ENCODE measurements around the gene PDE9A. TPM values are rescaled to one million over a fixed set of nuclear protein-coding genes. Genes with fewer than 3 reads are reported as not detected.
A peak's percentile ranks its signal among the peaks of the same experiment; 100 is the strongest.

Gene PDE9A
- total and polyA plus RNA-seq, 2 donors (not counting 1 experiment from before 2014, with no cell fraction given), result 0.34 to 5.8 TPM

DNA sequence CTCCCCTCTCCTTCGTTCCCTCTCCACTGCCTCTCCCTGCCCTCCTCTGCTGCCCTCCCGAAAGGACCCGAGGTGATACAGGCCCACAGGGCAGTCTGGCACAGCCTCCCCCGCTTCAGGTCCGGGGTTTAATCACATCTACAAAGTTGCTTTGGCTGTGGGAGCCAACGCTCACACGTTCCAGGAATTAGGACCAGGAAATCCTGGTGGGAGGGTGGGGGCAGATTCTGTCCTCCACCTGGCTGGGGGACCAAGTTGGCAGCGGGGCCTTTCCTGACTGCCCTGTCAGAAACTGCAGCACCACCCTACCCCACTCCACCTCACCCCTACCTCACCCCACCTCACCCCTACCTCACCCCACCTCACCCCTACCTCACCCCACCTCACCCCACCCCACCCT lies 130.9 kb downstream of the PDE9A start:
- WGBS (ENCODE audit: insufficient coverage), result 38% methylated on average over 7 of the region's 8 CpGs
- Histone ChIP-seq H4K20me1 (ENCODE audit: control insufficient read depth, insufficient read depth, low read length, poor library complexity, severe bottlenecking) (no peaks in the 10 kb centered on the region), H3K9ac (ENCODE audit: low read length) (peak overlapping the region; percentile 70), H3K4me1 (ENCODE audit: control insufficient read depth in 2 of 2, insufficient read depth in 2 of 2, low read length in 2 of 2) (peaks cover 24 to 37% of the 10 kb centered on the region in 2 donors), H2AFZ (ENCODE audit: insufficient read depth, low read depth, low read length, poor library complexity, severe bottlenecking) (peak overlapping the region; percentile 86), H3K79me2 (ENCODE audit: control insufficient read depth, insufficient read depth, low read length) (no peaks in the 10 kb centered on the region), H3K9me3 (ENCODE audit: control extremely low read depth in 1 of 3, control insufficient read depth in 2 of 3, insufficient read depth in 1 of 3, low read length in 2 of 3) (peaks cover 0 to 16% (median 0%) of the 10 kb centered on the region in 3 donors), H3K27ac (ENCODE audit: low read length in 2 of 2) (peak overlapping the region; percentile 94 to 95), H3K4me2 (replicated peaks; ENCODE audit: low read depth, low read length, poor library complexity, severe bottlenecking) (peak overlapping the region; percentile 92), H3K4me3 (ENCODE audit: control extremely low read depth in 1 of 5, extremely low read depth in 1 of 5, insufficient read depth in 1 of 5, low read depth in 2 of 5, low read length in 4 of 5) (peak overlapping the region in 4 of 5 experiments; percentile 39 to 63 (median 48)), H3K27me3 (replicated peaks in 1 of 4; ENCODE audit: control extremely low read depth in 1 of 4, control insufficient read depth in 3 of 4, insufficient read depth in 4 of 4, low read length in 3 of 4) (peaks cover 0 to 18% (median 0%) of the 10 kb centered on the region in 4 experiments), H3K36me3 (replicated peaks in 1 of 2; ENCODE audit: control extremely low read depth in 1 of 2, control insufficient read depth in 1 of 2, extremely low read depth in 1 of 2, insufficient read depth in 2 of 2, low read length in 1 of 2) (no peaks in the 10 kb centered on the region)
- peaks cover 19% of the 10 kb centered on the region for H3K27me3 Mint-ChIP-seq
- TF ChIP-seq, protein P1, sequence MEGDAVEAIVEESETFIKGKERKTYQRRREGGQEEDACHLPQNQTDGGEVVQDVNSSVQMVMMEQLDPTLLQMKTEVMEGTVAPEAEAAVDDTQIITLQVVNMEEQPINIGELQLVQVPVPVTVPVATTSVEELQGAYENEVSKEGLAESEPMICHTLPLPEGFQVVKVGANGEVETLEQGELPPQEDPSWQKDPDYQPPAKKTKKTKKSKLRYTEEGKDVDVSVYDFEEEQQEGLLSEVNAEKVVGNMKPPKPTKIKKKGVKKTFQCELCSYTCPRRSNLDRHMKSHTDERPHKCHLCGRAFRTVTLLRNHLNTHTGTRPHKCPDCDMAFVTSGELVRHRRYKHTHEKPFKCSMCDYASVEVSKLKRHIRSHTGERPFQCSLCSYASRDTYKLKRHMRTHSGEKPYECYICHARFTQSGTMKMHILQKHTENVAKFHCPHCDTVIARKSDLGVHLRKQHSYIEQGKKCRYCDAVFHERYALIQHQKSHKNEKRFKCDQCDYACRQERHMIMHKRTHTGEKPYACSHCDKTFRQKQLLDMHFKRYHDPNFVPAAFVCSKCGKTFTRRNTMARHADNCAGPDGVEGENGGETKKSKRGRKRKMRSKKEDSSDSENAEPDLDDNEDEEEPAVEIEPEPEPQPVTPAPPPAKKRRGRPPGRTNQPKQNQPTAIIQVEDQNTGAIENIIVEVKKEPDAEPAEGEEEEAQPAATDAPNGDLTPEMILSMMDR (IDR thresholded peaks at IDR 0.05), result no peak
- TF ChIP-seq EZH2 (IDR thresholded peaks at IDR 0.05; ENCODE audit: borderline replicate concordance, insufficient read depth, low read depth, low read length, poor library complexity, severe bottlenecking), result no peak
- DNase-seq (no peak), ATAC-seq (ENCODE audit: low read depth) (no peak)
- peak overlapping the region; percentile 99 for H3K27ac Mint-ChIP-seq
- peaks cover 48% of the 10 kb centered on the region for H3K4me1 Mint-ChIP-seq
- POLR2A ChIA-PET, result no interaction called here
- intact Hi-C loops (cut with micrococcal nuclease), result loop anchor here (5.0 kb wide), 1 partner anchor 37 kb away; no protein-coding TSS in a partner anchor
- H3K4me3 Mint-ChIP-seq, result peak overlapping the region; percentile 88
- H3K9me3 Mint-ChIP-seq (ENCODE audit: insufficient read depth), result no peaks in the 10 kb centered on the region
- CTCF ChIA-PET, result no interaction called here

DNA sequence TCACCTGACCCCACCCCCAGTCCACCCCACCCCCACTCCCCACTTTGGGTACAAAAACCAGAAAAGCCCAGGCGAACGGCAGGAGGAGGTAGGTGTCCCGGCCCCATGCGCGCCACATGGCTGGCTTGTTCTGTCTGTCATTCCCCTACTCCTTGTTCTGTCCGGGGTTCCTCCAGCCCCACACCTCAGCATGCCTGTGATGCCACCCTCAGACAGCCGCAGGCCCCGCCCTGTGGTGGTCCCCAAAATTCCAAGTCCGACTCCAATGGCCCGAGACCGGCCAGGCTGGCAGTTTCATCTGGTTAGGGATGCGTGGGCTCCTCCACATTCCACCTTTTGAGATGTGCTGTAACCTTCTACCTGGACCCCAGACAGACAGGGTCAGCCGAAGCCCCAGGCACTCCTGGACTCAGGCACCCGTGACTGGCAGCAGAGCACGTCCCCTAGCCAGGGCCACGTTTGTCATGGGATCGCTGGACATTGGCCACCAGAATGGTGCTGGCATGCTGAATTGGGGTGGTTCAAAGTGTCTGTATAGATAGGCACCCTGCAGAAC lies 131.6 kb downstream of the PDE9A start:
- no peak for ATAC-seq (ENCODE audit: low read depth)
- CTCF ChIA-PET, result no interaction called here
- Histone ChIP-seq H3K36me3 (replicated peaks in 1 of 2; ENCODE audit: control extremely low read depth in 1 of 2, control insufficient read depth in 1 of 2, extremely low read depth in 1 of 2, insufficient read depth in 2 of 2, low read length in 1 of 2) (no peaks in the 10 kb centered on the region), H3K9me3 (ENCODE audit: control extremely low read depth in 1 of 3, control insufficient read depth in 2 of 3, insufficient read depth in 1 of 3, low read length in 2 of 3) (peaks cover 0 to 16% (median 0%) of the 10 kb centered on the region in 3 donors), H2AFZ (ENCODE audit: insufficient read depth, low read depth, low read length, poor library complexity, severe bottlenecking) (no peak overlapping the region), H3K4me1 (ENCODE audit: control insufficient read depth in 2 of 2, insufficient read depth in 2 of 2, low read length in 2 of 2) (peaks cover 24 to 37% of the 10 kb centered on the region in 2 donors), H3K27me3 (replicated peaks in 1 of 4; ENCODE audit: control extremely low read depth in 1 of 4, control insufficient read depth in 3 of 4, insufficient read depth in 4 of 4, low read length in 3 of 4) (peaks cover 0 to 16% (median 0%) of the 10 kb centered on the region in 4 experiments), H4K20me1 (ENCODE audit: control insufficient read depth, insufficient read depth, low read length, poor library complexity, severe bottlenecking) (no peaks in the 10 kb centered on the region), H3K9ac (ENCODE audit: low read length) (no peak overlapping the region), H3K4me3 (ENCODE audit: control extremely low read depth in 1 of 5, extremely low read depth in 1 of 5, insufficient read depth in 1 of 5, low read depth in 2 of 5, low read length in 4 of 5) (no peak overlapping the region), H3K27ac (ENCODE audit: low read length in 2 of 2) (no peak overlapping the region), H3K79me2 (ENCODE audit: control insufficient read depth, insufficient read depth, low read length) (no peaks in the 10 kb centered on the region), H3K4me2 (replicated peaks; ENCODE audit: low read depth, low read length, poor library complexity, severe bottlenecking) (peak overlapping the region; percentile 25)
- peak overlapping the region; percentile 86 for H3K27ac Mint-ChIP-seq
- DNase-seq, result no peak
- no peaks in the 10 kb centered on the region for H3K9me3 Mint-ChIP-seq (ENCODE audit: insufficient read depth)
- peak overlapping the region; percentile 60 for H3K4me3 Mint-ChIP-seq
- H3K27me3 Mint-ChIP-seq, result peaks cover 19% of the 10 kb centered on the region
- 92% methylated on average over 17 of the region's 17 CpGs for WGBS (ENCODE audit: insufficient coverage)
- POLR2A ChIA-PET, result no interaction called here
- H3K4me1 Mint-ChIP-seq, result peaks cover 43% of the 10 kb centered on the region
- intact Hi-C loops (cut with micrococcal nuclease), result loop anchor here (5.0 kb wide), 1 partner anchor 38 kb away; no protein-coding TSS in a partner anchor
- no peak for TF ChIP-seq EZH2 (IDR thresholded peaks at IDR 0.05; ENCODE audit: borderline replicate concordance, insufficient read depth, low read depth, low read length, poor library complexity, severe bottlenecking)
- TF ChIP-seq, protein P1 (IDR thresholded peaks at IDR 0.05), result no peak
